LNCaP clone FGC (cell line): ENCODE data around the gene PBX1.

Experiments used
- DNase-seq: peaks from one replicate; pipeline ENCODE4 v3.0.0-alpha.2; 2011; ENCODE audit warnings: low read depth
- H3K4me3 ChIP-seq: 2 replicates; pipeline ENCODE4 v1.5.1; 2011; ENCODE audit warnings: mild to moderate bottlenecking, low read depth, low read length, control low read depth
- CTCF ChIP-seq: IDR thresholded peaks from 2 replicates; pipeline ENCODE4 v1.5.1; 2012; ENCODE audit warnings: mild to moderate bottlenecking; ENCODE audit not compliant: control insufficient read depth, insufficient read depth; ENCODE audit errors: extremely low read depth

PBX1 gene

GRCh38 chr1:164786980-164787833, 228.2 kb downstream of the PBX1 start:
- TF ChIP-seq CTCF: peak; percentile 89
- H3K4me3 ChIP-seq: no peak overlapping the region
- peak; percentile 35 for DNase-seq

DNA sequence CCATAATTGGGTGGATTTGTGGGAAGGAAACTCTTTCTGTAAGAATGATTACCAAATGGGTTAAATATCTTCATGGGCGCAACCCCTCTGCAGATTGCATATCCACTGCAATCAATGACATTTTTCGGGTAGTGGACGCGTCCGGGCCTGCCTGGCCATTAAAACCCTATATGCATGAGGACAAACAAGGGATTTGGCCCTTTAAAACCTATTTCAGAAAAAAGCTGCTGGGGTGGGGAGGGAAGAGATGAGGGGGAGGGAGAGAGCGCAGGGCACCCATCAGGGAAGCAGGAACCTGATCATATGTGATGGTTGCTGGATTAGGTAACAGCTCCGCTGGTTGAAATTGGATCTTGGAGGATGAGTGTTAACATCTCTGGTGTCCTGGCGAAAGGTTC, 228.8 kb downstream of the PBX1 start:
- TF ChIP-seq CTCF: no peak
- no peak for DNase-seq
- H3K4me3 ChIP-seq: no peak overlapping the region

- H3K4me3 ChIP-seq: no peak overlapping the region
- DNase-seq: no peak
- no peak for TF ChIP-seq CTCF
Measured at GRCh38 chr1:164790081-164790480, 231.1 kb downstream of the PBX1 start.

DNA sequence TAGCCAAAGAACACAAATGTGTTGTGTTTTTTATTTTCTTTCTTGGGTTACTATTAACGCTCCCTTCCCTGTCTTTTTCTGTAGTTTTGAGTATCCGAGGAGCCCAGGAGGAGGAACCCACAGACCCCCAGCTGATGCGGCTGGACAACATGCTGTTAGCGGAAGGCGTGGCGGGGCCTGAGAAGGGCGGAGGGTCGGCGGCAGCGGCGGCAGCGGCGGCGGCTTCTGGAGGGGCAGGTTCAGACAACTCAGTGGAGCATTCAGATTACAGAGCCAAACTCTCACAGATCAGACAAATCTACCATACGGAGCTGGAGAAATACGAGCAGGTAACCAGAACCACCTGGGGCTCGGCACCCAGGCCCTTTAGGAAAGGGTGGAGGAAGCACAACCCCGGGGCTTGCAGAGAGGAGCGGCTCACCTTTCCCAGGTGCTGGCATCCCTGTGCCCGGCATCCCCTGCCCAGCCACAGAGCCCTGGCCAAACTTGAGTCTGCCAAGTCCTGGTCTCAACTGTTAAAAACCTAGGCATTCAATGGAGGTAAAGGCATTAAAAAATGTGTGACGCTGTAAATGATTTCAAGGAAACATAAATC, 233.5 kb downstream of the PBX1 start:
- no peak for DNase-seq
- TF ChIP-seq CTCF: no peak

GRCh38 chr1:164794356-164794755, 235.4 kb downstream of the PBX1 start:
- no peak for DNase-seq
- H3K4me3 ChIP-seq: no peak overlapping the region
- TF ChIP-seq CTCF: no peak

More for the DNA sequence above, 233.5 kb downstream of the PBX1 start:
- H3K4me3 ChIP-seq: no peak overlapping the region

GRCh38 chr1:164796916-164797315, 237.9 kb downstream of the PBX1 start:
- no peak for DNase-seq
- TF ChIP-seq CTCF: no peak
- no peak overlapping the region for H3K4me3 ChIP-seq

DNA sequence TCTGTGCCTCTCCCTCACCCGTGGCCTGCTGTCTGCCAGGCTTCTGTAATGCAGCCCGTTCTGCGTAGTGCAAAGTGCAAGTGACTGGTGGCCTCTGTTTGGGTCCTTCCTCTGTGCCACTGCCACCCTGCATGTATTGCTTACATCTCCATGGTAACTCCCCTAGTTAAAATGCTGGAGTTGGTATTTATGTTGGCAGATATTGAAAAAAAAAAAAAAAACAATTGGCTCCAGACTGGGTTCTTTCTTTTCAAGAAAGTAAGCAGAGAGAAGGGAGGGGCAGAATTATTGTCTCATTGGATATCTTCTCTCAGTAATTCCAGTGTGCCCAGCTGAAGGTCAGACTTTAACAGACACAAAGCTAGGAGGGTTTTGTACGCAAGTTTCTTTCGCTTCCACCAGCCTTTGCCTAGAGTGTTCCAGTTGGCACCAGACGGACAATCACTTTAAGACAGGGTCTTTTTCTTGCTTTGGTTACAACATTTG, 242.3 kb downstream of the PBX1 start:
- TF ChIP-seq CTCF: no peak
- H3K4me3 ChIP-seq: no peak overlapping the region
- no peak for DNase-seq
